T-cell (primary cell): ENCODE measurements around the gene CNOT6. TPM values are rescaled to one million over a fixed set of nuclear protein-coding genes. Genes with fewer than 3 reads are reported as not detected.

Experiments
- ATAC-seq, 4 experiments: fragments of 200-7000 bp in 3 of 4; fragments of 150-1000 bp in 1 of 4; cut with Tn5 transposase; replicated peaks in 1 of 4; 1 replicate in 3 of 4; 2 replicates in 1 of 4; pipeline ENCODE4 v1.10.0; 2021; ENCODE audit warnings: moderate library complexity in 3 of 4, mild to moderate bottlenecking in 2 of 4, moderate number of reproducible peaks in 1 of 4
- CTCF ChIA-PET, 2 donors: fragments of 300-600 bp; sonication (Branson Sonifier 250); formaldehyde crosslinking; loops; one replicate each; lab custom pipeline; 2022; ENCODE audit warnings: antibody characterized with exemption in 2 of 2; lab: Charles Lee
- POLR2A ChIA-PET, 2 donors: fragments of 300-600 bp; sonication (Branson Sonifier 250); formaldehyde crosslinking; loops; one replicate each; lab custom pipeline; 2022; ENCODE audit warnings: antibody characterized with exemption in 2 of 2; lab: Charles Lee
- DNase-seq, 35 experiments: peaks; one replicate each; pipeline versions ENCODE4 v3.0.0 to v3.0.0-alpha.2; 2013 to 2023
- H3K27ac ChIP-seq: one replicate; pipeline ENCODE4 v1.5.1; 2013; ENCODE audit warnings: low read length
- H3K27me3 ChIP-seq, 2 experiments: replicated peaks in 1 of 2; 1 replicate in 1 of 2; 2 replicates in 1 of 2; pipeline versions ENCODE4 v1.6.1 to v1.7.0; 2013; ENCODE audit warnings: low read length in 1 of 2, mixed read lengths in 1 of 2; ENCODE audit not compliant: control insufficient read depth in 2 of 2, insufficient read depth in 2 of 2; ENCODE audit errors: extremely low read depth in 1 of 2
- H3K36me3 ChIP-seq, 2 donors: 1 replicate in 1 of 2; 2 replicates in 1 of 2; pipeline versions ENCODE4 v1.6.1 to v1.7.0; 2013; ENCODE audit warnings: low read length in 1 of 2; ENCODE audit not compliant: control insufficient read depth in 2 of 2, insufficient read depth in 1 of 2; ENCODE audit errors: extremely low read depth in 1 of 2
- H3K4me1 ChIP-seq, 2 experiments: 1 replicate in 1 of 2; 2 replicates in 1 of 2; pipeline versions ENCODE4 v1.6.1 to v1.7.0; 2013; ENCODE audit warnings: low read length in 2 of 2, mixed read lengths in 1 of 2; ENCODE audit not compliant: insufficient read depth in 2 of 2, control insufficient read depth in 1 of 2; ENCODE audit errors: extremely low read depth in 1 of 2
- H3K4me3 ChIP-seq, 2 donors: 1 replicate in 1 of 2; 2 replicates in 1 of 2; pipeline versions ENCODE4 v1.5.1 to v1.7.0; 2013; ENCODE audit warnings: mild to moderate bottlenecking in 2 of 2, low read length in 1 of 2, moderate library complexity in 1 of 2; ENCODE audit not compliant: control insufficient read depth in 1 of 2; ENCODE audit errors: extremely low read depth in 1 of 2
- H3K9me3 ChIP-seq: 2 replicates; pipeline ENCODE4 v1.7.0; 2013
- H3K27ac Mint-ChIP-seq, 2 donors: one replicate each; pipeline ENCODE4 v1.8.0; 2020 to 2021; ENCODE audit warnings: mild to moderate bottlenecking in 2 of 2, mixed read lengths in 2 of 2
- H3K27me3 Mint-ChIP-seq, 2 donors: one replicate each; pipeline ENCODE4 v1.8.0; 2021 to 2022; ENCODE audit warnings: mixed read lengths in 2 of 2
- H3K36me3 Mint-ChIP-seq: one replicate; pipeline ENCODE4 v1.8.0; 2021; ENCODE audit warnings: mixed read lengths
- H3K4me1 Mint-ChIP-seq, 3 donors: one replicate each; pipeline ENCODE4 v1.8.0; 2020 to 2022; ENCODE audit warnings: mixed read lengths in 3 of 3, mild to moderate bottlenecking in 1 of 3
- H3K4me3 Mint-ChIP-seq, 3 donors: one replicate each; pipeline ENCODE4 v1.8.0; 2020 to 2022; ENCODE audit warnings: mild to moderate bottlenecking in 3 of 3, mixed read lengths in 3 of 3, moderate library complexity in 3 of 3
- H3K9me3 Mint-ChIP-seq, 3 donors: one replicate each; pipeline ENCODE4 v1.8.0; 2020 to 2022; ENCODE audit warnings: mixed read lengths in 3 of 3
- WGBS: methylation state at CpG from one replicate; pipeline ENCODE4 v1.1.5; 2013; ENCODE audit warnings: missing lambda C conversion rate; ENCODE audit not compliant: insufficient coverage; 5-methylcytosine and 5-hydroxymethylcytosine counted together
- total RNA-seq, 35 experiments: library from RNA in 6 of 35; stranded (reverse) in 6 of 35; fragments of 120-200 nt in 1 of 35; gene quantifications; one replicate each; pipeline versions ENCODE4 v1.2.1 to v1.2.4 and lab custom pipeline; 2013 to 2026

Gene CNOT6
- total RNA-seq, 5 donors from 2014 or later (not counting 1 experiment from before 2014, with no cell fraction given): 25.1 to 29.9 (median 25.6) TPM

DNA sequence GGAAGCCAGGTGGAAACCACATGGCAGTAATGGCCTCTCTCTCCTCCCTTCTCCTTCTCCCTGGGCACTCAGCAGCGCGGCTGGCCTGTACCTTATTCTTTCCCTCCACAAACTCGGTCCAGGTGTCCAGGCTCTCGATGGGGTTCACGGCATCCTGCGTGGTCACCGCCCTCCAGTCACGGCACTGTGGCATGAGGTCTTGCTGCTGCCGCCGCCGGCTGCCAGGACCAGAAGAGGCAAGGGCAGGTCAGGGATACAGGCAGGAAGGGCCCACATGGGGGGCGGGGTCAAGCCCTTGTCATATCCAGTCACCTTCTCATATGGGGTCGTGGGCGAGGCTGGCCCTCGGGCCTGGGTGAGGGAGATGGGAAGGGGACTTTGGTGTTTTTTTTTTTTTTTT lies 129.7 kb downstream of the CNOT6 start:
- Mint-ChIP-seq H3K4me3 (peak overlapping the region in 1 of 3 donors; percentile 9), H3K36me3 (no peaks in the 10 kb centered on the region), H3K27ac (peak overlapping the region in 1 of 2 donors; percentile 36), H3K27me3 (no peaks in the 10 kb centered on the region), H3K4me1 (peaks cover 18 to 20% (median 18%) of the 10 kb centered on the region in 3 donors), H3K9me3 (no peaks in the 10 kb centered on the region)
- Histone ChIP-seq H3K36me3 (no peaks in the 10 kb centered on the region), H3K9me3 (no peaks in the 10 kb centered on the region), H3K27ac (no peak overlapping the region), H3K4me3 (no peak overlapping the region), H3K27me3 (peaks cover 0 to 16% of the 10 kb centered on the region in 2 experiments), H3K4me1 (peaks cover 2 to 17% of the 10 kb centered on the region in 2 experiments)
- 89% methylated on average over 10 of the region's 15 CpGs for WGBS
- DNase-seq (no peak), ATAC-seq (no peak)
- ChIA-PET CTCF (no interaction called here), POLR2A (interaction anchor here in 1 of 2 donors (0.5 kb wide), 1 partner anchor 40 kb away, joined by 3 read pairs; no protein-coding TSS in a partner anchor)

DNA sequence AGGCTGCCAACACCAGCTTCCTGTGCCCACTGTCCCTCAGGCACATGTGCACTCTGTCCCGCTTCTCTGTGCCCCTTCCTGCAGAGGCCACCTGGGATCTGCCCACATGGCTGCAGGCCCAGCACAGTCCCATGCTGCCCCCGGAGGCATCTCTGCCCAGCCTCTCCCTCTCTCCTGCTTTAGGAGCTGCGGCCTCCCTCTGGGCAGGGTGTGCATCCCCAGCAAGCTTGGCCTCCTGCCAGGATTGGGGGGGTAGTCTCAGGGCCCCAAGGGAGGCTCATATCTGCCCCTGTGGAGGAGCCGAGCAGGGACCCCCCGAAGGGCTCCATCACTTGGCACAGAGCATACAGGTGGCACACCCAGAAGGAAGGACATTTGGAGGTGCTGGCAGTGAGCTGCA lies 130.4 kb downstream of the CNOT6 start:
- Histone ChIP-seq H3K9me3 (no peaks in the 10 kb centered on the region), H3K27me3 (peaks cover 0 to 13% of the 10 kb centered on the region in 2 experiments), H3K36me3 (no peaks in the 10 kb centered on the region), H3K27ac (no peak overlapping the region), H3K4me1 (peaks cover 2 to 17% of the 10 kb centered on the region in 2 experiments), H3K4me3 (no peak overlapping the region)
- H3K9me3 Mint-ChIP-seq: no peaks in the 10 kb centered on the region
- no peaks in the 10 kb centered on the region for H3K36me3 Mint-ChIP-seq
- WGBS: 100% methylated on average over 2 of the region's 5 CpGs
- POLR2A ChIA-PET: no interaction called here
- no peak overlapping the region for H3K4me3 Mint-ChIP-seq
- H3K4me1 Mint-ChIP-seq: peaks cover 18 to 20% (median 18%) of the 10 kb centered on the region in 3 donors
- ATAC-seq (no peak), DNase-seq (no peak)
- H3K27me3 Mint-ChIP-seq: no peaks in the 10 kb centered on the region
- H3K27ac Mint-ChIP-seq: peak overlapping the region; percentile 36 to 61
- CTCF ChIA-PET: no interaction called here

DNA sequence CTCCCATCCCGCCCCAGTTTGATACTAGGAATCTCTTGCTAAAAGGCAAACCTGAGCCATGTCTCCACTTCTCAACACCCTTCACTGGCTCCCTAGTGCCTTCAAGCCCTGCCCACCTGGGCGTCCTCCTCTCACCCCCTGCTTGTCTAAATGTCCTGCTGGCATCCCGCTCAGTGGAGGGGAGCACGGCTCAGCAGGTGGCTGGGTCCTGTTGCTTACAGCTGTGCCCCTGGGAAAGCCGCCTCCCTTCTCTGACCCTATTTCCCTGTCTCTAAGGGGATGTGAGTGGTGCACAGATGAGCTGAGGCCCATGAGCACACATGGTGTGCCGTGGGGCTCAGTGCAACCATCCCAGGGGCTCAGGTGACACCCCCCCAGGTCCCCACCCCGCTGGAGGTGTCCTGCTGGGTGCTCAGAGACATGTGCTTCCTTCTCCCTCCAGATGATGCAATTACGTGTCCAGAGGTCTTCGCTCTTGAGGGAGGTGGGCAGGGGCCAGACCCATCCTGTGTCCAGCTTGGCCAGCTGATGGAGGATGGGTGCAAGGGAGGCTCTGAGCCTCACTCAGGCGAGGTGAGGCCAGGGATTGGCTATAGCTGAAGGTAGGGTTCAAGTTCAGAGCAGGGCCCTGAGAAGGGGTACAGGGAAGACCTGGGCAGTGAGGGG lies 131.1 kb downstream of the CNOT6 start:
- Mint-ChIP-seq H3K4me3 (no peak overlapping the region), H3K27me3 (no peaks in the 10 kb centered on the region), H3K9me3 (no peaks in the 10 kb centered on the region), H3K36me3 (no peaks in the 10 kb centered on the region), H3K27ac (peak overlapping the region in 1 of 2 donors; percentile 61), H3K4me1 (peaks cover 18 to 20% (median 18%) of the 10 kb centered on the region in 3 donors)
- Histone ChIP-seq H3K36me3 (no peaks in the 10 kb centered on the region), H3K27me3 (peaks cover 0 to 8% of the 10 kb centered on the region in 2 experiments), H3K4me1 (peaks cover 2 to 17% of the 10 kb centered on the region in 2 experiments), H3K9me3 (no peaks in the 10 kb centered on the region), H3K4me3 (no peak overlapping the region), H3K27ac (no peak overlapping the region)
- POLR2A ChIA-PET: interaction anchor here in 1 of 2 donors (0.5 kb wide), 1 partner anchor 105 kb away, joined by 3 read pairs; no protein-coding TSS in a partner anchor
- CTCF ChIA-PET: no interaction called here
- ATAC-seq (no peak), DNase-seq (no peak)
- WGBS: 81% methylated on average over 3 of the region's 10 CpGs

DNA sequence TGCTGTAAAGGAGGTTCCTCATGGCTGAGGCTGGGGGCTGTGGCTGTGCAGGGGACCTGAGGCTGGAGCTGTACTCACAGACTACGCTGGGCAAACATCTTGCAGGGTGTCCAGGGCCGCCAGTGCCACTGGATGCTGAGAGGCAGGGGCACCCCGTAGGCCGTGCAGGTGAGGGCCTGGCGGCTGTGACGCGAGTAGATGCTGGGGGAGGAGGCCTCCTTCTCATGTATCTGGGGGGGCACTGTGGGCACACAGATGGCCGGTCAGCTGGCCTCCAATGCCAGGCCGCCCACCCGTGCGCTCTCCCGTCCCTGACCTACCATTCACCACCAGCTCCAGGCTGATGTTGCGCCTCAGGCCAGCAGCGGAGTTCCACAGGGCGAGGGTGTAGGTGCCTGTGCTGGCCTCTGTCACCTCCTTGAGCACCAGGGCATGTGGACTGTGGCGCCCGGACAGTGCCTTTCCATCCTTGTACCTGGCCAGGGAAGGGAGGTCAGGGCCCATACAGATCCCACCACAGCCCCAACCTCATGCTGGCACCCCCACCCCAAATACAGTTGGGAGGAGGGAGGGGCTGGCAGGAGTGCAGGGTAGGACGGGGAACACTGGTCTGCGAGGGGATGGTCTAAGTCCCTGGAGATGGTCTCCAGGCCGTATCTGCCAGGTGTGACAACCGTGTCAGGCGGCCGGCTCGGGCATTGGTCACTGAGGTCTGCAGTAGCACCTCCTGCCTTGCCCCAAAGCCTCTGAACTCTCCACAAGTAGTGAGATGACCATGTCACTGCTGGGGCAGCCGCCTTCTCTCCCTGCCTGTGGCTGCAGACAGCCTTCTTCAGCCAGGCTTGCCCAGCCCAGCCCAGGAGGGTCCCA lies 131.8 kb downstream of the CNOT6 start:
- no peaks in the 10 kb centered on the region for H3K9me3 Mint-ChIP-seq
- DNase-seq: no peak
- H3K36me3 ChIP-seq: no peaks in the 10 kb centered on the region
- H3K27me3 ChIP-seq: peaks cover 0 to 8% of the 10 kb centered on the region in 2 experiments
- H3K9me3 ChIP-seq: no peaks in the 10 kb centered on the region
- H3K4me3 ChIP-seq: no peak overlapping the region
- POLR2A ChIA-PET: no interaction called here
- no peaks in the 10 kb centered on the region for H3K27me3 Mint-ChIP-seq
- WGBS: 66% methylated on average over 15 of the region's 25 CpGs
- no peak overlapping the region for H3K27ac Mint-ChIP-seq
- no peak for ATAC-seq
- H3K36me3 Mint-ChIP-seq: no peaks in the 10 kb centered on the region
- H3K27ac ChIP-seq: no peak overlapping the region
- peaks cover 18 to 20% (median 18%) of the 10 kb centered on the region in 3 donors for H3K4me1 Mint-ChIP-seq
- CTCF ChIA-PET: no interaction called here
- H3K4me1 ChIP-seq: peaks cover 2 to 17% of the 10 kb centered on the region in 2 experiments
- no peak overlapping the region for H3K4me3 Mint-ChIP-seq

DNA sequence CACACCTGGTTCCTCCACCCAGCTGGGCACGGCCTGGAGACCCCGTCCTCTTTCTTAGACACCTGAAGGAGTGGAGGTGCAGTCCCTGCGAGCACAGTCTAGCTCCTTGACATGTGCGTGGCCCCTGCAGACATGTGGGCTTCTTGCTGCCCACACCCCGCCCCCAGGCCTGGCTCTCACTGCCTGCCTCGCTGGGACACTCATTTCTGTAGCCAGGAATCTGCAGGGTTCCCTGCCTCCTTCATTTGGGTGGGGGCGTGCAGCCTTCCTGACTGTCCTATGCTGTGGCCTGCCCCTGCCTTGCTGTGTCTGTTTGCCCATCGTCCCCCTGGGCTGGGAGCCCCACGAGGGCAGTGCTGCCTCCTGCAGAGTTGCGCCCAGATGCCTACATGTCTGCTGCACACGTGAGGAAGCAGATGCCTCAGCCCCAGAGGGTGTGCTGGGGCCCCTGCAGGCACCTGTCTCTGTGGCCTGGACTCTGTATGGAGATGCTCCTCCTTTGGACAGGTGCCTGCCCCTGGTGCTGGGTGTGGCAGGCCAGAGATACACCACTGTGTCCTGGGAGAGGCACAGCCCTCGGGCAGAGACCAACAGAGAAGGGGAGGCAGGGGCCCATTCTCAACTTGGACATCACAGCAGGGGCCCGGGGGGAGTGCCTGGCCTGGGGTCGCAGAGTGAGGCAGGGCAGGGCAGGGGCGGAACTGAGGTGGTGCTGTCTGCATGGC lies 132.6 kb downstream of the CNOT6 start:
- no peaks in the 10 kb centered on the region for H3K9me3 Mint-ChIP-seq
- POLR2A ChIA-PET: no interaction called here

More for the DNA sequence above, 132.6 kb downstream of the CNOT6 start:
- no peak for DNase-seq
- Histone ChIP-seq H3K27ac (no peak overlapping the region), H3K4me1 (peaks cover 2 to 17% of the 10 kb centered on the region in 2 experiments), H3K27me3 (peaks cover 0 to 8% of the 10 kb centered on the region in 2 experiments), H3K36me3 (no peaks in the 10 kb centered on the region), H3K9me3 (no peaks in the 10 kb centered on the region), H3K4me3 (no peak overlapping the region)
- H3K4me3 Mint-ChIP-seq: no peak overlapping the region
- no peaks in the 10 kb centered on the region for H3K36me3 Mint-ChIP-seq
- ATAC-seq: no peak
- WGBS: 64% methylated on average over 15 of the region's 15 CpGs
- H3K4me1 Mint-ChIP-seq: peaks cover 18 to 20% (median 18%) of the 10 kb centered on the region in 3 donors
- H3K27ac Mint-ChIP-seq: no peak overlapping the region
- CTCF ChIA-PET: no interaction called here
- no peaks in the 10 kb centered on the region for H3K27me3 Mint-ChIP-seq
